Nephron progenitor cell (in vitro differentiated cells): Measurements from ENCODE around the gene TIE1.

Source experiments
- DNase-seq: peaks from one replicate; pipeline ENCODE4 v3.0.0; 2021
- H3K27ac Mint-ChIP-seq: 2 replicates; pipeline ENCODE4 v1.8.0; 2021; ENCODE audit warnings: mild to moderate bottlenecking, moderate library complexity, mixed read lengths
- H3K27me3 Mint-ChIP-seq: 2 replicates; pipeline ENCODE4 v1.8.0; 2021; ENCODE audit warnings: mild to moderate bottlenecking, low read depth, mixed read lengths; ENCODE audit not compliant: poor library complexity
- H3K36me3 Mint-ChIP-seq: 2 replicates; pipeline ENCODE4 v1.8.0; 2021; ENCODE audit warnings: low read depth, mixed read lengths
- H3K4me1 Mint-ChIP-seq: 2 replicates; pipeline ENCODE4 v1.8.0; 2021; ENCODE audit warnings: mixed read lengths
- H3K4me3 Mint-ChIP-seq: 2 replicates; pipeline ENCODE4 v1.8.0; 2021; ENCODE audit warnings: mild to moderate bottlenecking, moderate library complexity, mixed read lengths
- H3K9me3 Mint-ChIP-seq: 2 replicates; pipeline ENCODE4 v1.8.0; 2021; ENCODE audit warnings: mild to moderate bottlenecking, moderate library complexity, mixed read lengths
- CTCF ChIP-seq: fragments of 200-600 bp; sonication (generic); IDR thresholded peaks from 2 replicates; pipeline ENCODE4 v1.5.0; 2021; ENCODE audit warnings: antibody characterized with exemption

TIE1 gene

GRCh38 chr1:43292679-43293078, 8.1 kb upstream of the TIE1 start:
- DNase-seq = no peak
- Mint-ChIP-seq H3K4me3 (no peak overlapping the region), H3K9me3 (no peaks in the 10 kb centered on the region), H3K4me1 (peaks cover 24% of the 10 kb centered on the region), H3K36me3 (no peaks in the 10 kb centered on the region), H3K27me3 (no peaks in the 10 kb centered on the region), H3K27ac (no peak overlapping the region)
- TF ChIP-seq CTCF = no peak

GRCh38 chr1:43293176-43293575, 7.6 kb upstream of the TIE1 start:
- Mint-ChIP-seq H3K27me3 (no peaks in the 10 kb centered on the region), H3K36me3 (no peaks in the 10 kb centered on the region), H3K27ac (no peak overlapping the region), H3K4me1 (peaks cover 24% of the 10 kb centered on the region), H3K4me3 (no peak overlapping the region), H3K9me3 (no peaks in the 10 kb centered on the region)
- no peak for DNase-seq
- no peak for TF ChIP-seq CTCF

GRCh38 chr1:43293896-43294760, 6.7 kb upstream of the TIE1 start:
- peaks cover 24% of the 10 kb centered on the region for H3K4me1 Mint-ChIP-seq
- no peak overlapping the region for H3K27ac Mint-ChIP-seq
- no peak for TF ChIP-seq CTCF
- H3K4me3 Mint-ChIP-seq = no peak overlapping the region
- DNase-seq = no peak
- H3K9me3 Mint-ChIP-seq = no peaks in the 10 kb centered on the region
- no peaks in the 10 kb centered on the region for H3K27me3 Mint-ChIP-seq
- no peaks in the 10 kb centered on the region for H3K36me3 Mint-ChIP-seq

- DNase-seq = no peak
- no peak for TF ChIP-seq CTCF
- Mint-ChIP-seq H3K27me3 (no peaks in the 10 kb centered on the region), H3K4me3 (no peak overlapping the region), H3K27ac (no peak overlapping the region), H3K9me3 (no peaks in the 10 kb centered on the region), H3K36me3 (no peaks in the 10 kb centered on the region), H3K4me1 (peaks cover 30% of the 10 kb centered on the region)
Observed at GRCh38 chr1:43294761-43295160, 6.0 kb upstream of the TIE1 start.

- no peak for TF ChIP-seq CTCF
- no peaks in the 10 kb centered on the region for H3K36me3 Mint-ChIP-seq
- DNase-seq = no peak
- no peaks in the 10 kb centered on the region for H3K27me3 Mint-ChIP-seq
- H3K27ac Mint-ChIP-seq = no peak overlapping the region
- H3K9me3 Mint-ChIP-seq = no peaks in the 10 kb centered on the region
- H3K4me3 Mint-ChIP-seq = no peak overlapping the region
- peaks cover 36% of the 10 kb centered on the region for H3K4me1 Mint-ChIP-seq
Observed at GRCh38 chr1:43296207-43296606, 4.6 kb upstream of the TIE1 start.

- DNase-seq = no peak
- no peaks in the 10 kb centered on the region for H3K9me3 Mint-ChIP-seq
- TF ChIP-seq CTCF = no peak
- H3K27ac Mint-ChIP-seq = no peak overlapping the region
- no peak overlapping the region for H3K4me3 Mint-ChIP-seq
- H3K4me1 Mint-ChIP-seq = peaks cover 45% of the 10 kb centered on the region
- H3K27me3 Mint-ChIP-seq = peaks cover 5% of the 10 kb centered on the region
- H3K36me3 Mint-ChIP-seq = no peaks in the 10 kb centered on the region
Observed at GRCh38 chr1:43298055-43298454, 2.7 kb upstream of the TIE1 start.
